D721Med (cell line): ENCODE data around the gene MMP17.

ENCODE experiments used
- DNase-seq: peaks from one replicate; pipeline ENCODE4 v3.0.0; 2011; ENCODE audit warnings: low spot score; ENCODE audit not compliant: insufficient read length
- FAIRE-seq: peaks from 2 replicates; lab custom pipeline; 2011; peaks lifted over from hg19 to GRCh38; lab: Jason Lieb, UNC
- TF ChIP-seq, protein P1 (sequence below): IDR thresholded peaks from 2 replicates; pipeline ENCODE4 v1.5.1; 2012; ENCODE audit warnings: mild to moderate bottlenecking, control low read depth; ENCODE audit not compliant: insufficient read depth; ENCODE audit errors: missing control alignments

MMP17 gene

DNA sequence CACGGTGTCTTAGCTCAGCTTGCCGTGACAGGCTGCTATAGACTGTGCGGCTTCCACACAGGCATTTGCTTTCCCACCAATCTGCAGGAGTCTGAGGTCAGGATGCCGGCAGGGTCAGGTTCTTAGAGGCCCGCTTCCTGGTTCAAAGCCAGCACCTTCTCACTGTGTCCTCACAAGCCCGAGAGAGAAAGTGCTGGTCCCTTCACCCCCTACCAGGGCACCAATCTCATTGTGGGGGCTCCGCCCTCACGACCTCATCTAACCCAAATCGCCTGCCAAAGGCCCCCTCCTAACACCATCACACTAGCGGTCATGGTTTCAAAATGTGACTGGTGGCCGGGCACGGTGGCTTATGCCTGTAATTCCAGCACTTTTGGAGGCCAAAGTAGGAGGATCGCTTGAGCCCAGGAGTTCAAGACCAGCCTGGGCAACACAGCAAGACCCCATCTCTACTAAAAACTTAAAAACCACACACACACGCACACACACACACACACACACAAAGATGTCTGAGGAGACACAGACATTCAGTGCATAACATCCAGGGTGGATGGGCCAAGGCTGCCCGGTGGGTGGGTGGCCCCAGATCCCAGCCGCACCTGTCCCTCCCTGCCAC is 26.8 kb downstream of the MMP17 start:
- DNase-seq (no peak), FAIRE-seq (no peak)
- TF ChIP-seq, protein P1, sequence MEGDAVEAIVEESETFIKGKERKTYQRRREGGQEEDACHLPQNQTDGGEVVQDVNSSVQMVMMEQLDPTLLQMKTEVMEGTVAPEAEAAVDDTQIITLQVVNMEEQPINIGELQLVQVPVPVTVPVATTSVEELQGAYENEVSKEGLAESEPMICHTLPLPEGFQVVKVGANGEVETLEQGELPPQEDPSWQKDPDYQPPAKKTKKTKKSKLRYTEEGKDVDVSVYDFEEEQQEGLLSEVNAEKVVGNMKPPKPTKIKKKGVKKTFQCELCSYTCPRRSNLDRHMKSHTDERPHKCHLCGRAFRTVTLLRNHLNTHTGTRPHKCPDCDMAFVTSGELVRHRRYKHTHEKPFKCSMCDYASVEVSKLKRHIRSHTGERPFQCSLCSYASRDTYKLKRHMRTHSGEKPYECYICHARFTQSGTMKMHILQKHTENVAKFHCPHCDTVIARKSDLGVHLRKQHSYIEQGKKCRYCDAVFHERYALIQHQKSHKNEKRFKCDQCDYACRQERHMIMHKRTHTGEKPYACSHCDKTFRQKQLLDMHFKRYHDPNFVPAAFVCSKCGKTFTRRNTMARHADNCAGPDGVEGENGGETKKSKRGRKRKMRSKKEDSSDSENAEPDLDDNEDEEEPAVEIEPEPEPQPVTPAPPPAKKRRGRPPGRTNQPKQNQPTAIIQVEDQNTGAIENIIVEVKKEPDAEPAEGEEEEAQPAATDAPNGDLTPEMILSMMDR = no peak

DNA sequence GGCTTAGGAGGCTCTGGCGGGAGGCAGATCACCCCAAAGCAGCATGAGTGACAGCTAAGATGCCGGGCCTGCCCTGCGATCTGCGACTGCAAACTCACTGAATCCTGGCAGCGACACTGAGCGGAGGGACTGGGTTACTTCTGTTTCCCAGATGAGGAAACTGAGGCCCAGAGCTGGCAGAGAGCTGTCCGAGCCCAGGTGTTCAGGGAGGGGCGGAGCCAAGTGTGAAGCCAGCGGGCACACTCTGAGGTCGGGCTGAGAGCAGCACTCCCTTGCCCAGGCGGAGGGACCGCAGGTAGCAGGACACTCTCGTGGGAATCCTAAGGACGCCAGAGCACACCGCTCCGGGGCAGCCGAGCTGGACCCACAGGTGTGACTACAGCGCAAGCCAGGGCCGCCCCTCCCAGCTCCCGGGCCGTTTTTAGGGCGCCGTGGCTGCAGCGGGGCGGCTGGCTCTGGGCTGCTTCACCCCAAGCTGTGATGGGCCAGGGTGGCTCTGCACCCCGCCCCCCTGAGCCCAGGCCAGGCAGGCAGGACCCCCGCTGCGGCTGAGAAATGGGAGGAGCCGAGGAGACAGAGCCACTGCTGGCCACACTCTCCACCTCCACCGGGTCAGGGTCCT is 27.4 kb downstream of the MMP17 start:
- DNase-seq (no peak), FAIRE-seq (no peak)
- TF ChIP-seq, protein P1 = no peak

DNA sequence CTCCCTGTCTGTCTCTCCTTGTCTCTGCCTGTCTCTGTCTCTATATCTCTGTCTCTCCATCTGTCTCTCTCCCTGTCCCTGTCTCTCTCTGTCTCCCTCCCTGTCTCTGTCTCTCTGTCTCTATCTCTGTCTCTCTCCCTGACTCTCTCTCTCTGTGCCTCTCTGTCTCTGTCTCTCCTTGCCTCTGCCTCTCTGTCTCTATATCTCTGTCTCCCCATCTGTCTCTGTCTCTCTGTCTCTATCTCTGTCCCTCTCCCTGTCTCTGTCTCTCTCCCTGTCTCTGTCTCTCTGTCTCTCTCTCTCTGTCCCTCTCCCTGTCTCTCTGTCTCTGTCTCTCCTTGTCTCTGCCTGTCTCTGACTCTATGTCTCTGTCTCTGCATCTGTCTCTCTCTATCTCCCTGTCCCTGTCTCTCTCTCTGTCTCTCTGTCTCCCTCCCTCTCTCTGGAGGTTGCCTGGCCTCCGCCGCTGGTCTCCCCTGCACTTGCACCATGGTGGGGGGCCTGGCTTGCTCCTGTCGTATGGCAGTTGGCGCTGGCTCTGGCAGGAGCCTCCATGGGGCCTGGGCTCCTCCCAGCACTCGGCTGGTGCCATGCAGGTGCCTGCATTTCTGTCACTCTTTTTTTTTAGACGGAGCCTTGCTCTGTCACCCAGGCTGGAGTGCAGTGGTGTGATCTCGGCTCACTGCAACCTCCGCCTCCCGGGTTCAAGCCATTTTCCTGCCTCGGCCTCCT is 28.3 kb downstream of the MMP17 start:
- TF ChIP-seq, protein P1 = no peak
- FAIRE-seq = no peak
- no peak for DNase-seq

DNA sequence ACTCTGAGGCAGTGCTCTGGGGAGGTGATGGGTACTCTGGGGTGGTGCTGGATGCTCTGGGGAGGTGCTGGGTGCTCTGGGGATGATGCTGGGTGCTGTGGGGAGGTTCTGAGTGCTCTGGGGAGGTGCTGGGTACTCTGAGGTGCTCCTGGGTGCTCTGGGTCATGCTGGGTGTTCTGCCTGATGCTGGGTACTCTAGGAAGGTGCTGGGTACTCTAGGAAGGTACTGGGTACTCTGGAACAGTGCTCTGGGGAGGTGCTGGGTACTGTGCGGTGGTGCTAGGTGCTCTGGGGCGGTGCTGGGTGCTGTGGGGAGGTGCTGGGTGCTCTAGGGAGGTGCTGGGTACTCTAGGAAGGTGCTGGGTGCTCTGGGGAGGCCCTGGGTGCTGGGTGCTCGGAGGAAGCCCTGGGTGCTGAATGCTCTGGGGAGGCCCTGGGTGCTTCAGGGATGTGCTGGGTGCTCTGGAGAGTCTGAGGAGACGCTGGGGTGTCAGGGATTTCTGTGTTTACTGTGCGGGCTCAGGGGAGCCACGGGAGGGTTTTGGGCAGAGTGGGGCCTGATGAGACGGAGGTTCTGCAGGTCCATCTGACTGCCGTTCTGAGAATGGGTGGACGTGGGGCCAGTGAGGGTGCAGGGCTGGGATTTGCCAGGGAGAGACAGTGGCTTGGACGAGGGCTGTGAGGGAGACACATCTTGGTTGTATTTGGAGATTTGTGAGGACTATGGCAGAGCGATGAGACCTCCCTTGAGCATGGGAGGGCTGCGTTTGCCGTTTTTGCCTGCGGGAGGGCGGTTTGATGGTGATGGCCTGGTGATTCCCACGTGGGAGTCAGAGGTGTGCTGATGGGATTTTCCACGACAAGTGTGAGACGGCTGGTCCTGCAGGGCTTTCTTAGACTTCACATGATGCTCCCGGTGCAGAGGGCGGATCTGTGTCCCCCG is 30.0 kb downstream of the MMP17 start:
- no peak for FAIRE-seq

DNA sequence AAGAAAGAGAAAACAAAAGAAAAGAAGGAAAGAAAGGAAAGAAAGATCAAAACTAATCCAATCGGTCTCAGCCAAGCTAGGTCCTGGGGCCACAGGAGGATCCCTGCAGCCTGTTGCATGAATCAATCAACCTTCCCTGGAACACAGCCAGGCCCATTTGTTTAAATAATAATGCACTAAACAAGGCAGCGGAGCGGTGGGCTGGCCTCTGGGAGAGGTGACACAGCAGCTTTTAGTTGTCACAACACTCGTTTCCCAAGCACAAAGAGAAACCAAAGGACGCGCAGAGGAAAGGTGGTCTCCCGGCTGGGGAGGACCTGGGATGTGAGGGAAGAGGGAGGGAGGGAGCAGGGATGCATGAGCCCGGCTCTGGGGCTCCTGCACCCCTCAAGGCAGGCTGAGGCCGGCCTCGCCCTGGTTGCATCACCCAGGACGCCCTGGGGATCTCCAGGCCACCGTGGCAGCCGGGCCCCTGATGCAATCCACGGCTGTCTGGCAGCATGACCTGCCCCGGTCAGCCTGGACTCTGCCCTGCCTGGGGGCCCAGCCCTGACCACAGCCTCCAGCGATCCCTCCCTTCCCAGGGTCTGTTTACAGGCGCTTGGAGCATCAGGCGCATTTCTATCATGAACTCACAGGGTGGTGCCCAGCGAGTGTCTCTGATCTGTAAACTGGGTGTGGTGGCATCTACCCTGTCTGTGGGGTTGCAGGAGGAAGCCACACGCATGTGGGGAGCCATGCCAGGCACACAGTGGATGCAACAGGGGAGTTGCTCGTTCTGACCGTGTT is 32.5 kb downstream of the MMP17 start:
- FAIRE-seq (no peak), DNase-seq (no peak)
- TF ChIP-seq, protein P1 = no peak

More for the DNA sequence above, 30.0 kb downstream of the MMP17 start:
- no peak for DNase-seq
- TF ChIP-seq, protein P1 = no peak
